GM12891 (cell line): ENCODE measurements around the gene DDX10.
A peak's percentile ranks its signal among the peaks of the same experiment; 100 is the strongest.
"Not testable (repeated sequence)": the region's sequence is repeated elsewhere in the genome, so short reads cannot be mapped to it uniquely, and the experiment has no call there.

Experiments
- DNase-seq: peaks from one replicate; pipeline ENCODE4 v3.0.0; 2011; ENCODE audit warnings: low spot score; ENCODE audit not compliant: insufficient read length
- FAIRE-seq: peaks from 2 replicates; lab custom pipeline; 2011; peaks lifted over from hg19 to GRCh38; lab: Jason Lieb, UNC
- PAX5 ChIP-seq: IDR thresholded peaks from 2 replicates; pipeline ENCODE4 v1.6.1; 2011; ENCODE audit warnings: low read length, moderate library complexity, mild to moderate bottlenecking; ENCODE audit not compliant: insufficient read depth, severe bottlenecking
- POLR2A ChIP-seq: IDR thresholded peaks from 2 replicates; pipeline ENCODE4 v1.6.1; 2011; ENCODE audit warnings: low read depth, low read length, control low read depth
- POLR2AphosphoS5 ChIP-seq: IDR thresholded peaks from 2 replicates; pipeline ENCODE4 v1.6.1; 2011; ENCODE audit warnings: low read depth, low read length, control low read depth
- POU2F2 ChIP-seq: IDR thresholded peaks from 2 replicates; pipeline ENCODE4 v1.6.1; 2011; ENCODE audit warnings: low read depth, mild to moderate bottlenecking, control low read depth, low read length, moderate library complexity
- SPI1 ChIP-seq: IDR thresholded peaks from 2 replicates; pipeline ENCODE4 v1.6.1; 2011; ENCODE audit warnings: low read depth, low read length, control low read depth
- TAF1 ChIP-seq: IDR thresholded peaks from 2 replicates; pipeline ENCODE4 v1.6.1; 2011; ENCODE audit warnings: low read depth, low read length, control low read depth

Gene DDX10

GRCh38 chr11:108817976-108818375, 153.1 kb downstream of the DDX10 start:
- TF ChIP-seq SPI1 (no peak), TAF1 (no peak), POLR2A (no peak), POLR2AphosphoS5 (no peak), POU2F2 (no peak), PAX5 (no peak)
- DNase-seq (no peak), FAIRE-seq (no peak)

DNA sequence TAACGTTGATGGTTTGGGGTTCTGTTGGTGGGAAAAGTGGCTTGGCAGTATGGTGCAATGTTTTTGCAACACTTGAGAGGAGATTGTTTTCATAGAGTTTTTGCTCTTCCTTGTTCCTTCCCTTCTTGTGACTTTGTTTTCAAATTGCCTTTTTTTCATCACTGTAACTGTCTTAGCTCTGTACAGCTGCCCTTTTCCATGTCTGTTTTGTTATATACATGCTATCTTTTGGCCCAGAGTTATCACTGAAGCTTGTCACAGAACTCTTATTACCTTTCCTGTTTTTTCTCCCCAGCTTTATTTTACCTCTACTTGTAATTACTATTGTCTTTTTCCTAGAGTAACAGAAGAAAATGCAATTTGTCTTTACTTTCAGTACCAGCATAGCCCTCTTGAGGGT, 154.1 kb downstream of the DDX10 start:
- TF ChIP-seq POLR2A (no peak), POU2F2 (no peak)
- FAIRE-seq (no peak), DNase-seq (no peak)

- TF ChIP-seq POLR2A (no peak), POLR2AphosphoS5 (no peak), TAF1 (no peak), POU2F2 (no peak), SPI1 (no peak), PAX5 (no peak)
- DNase-seq (no peak), FAIRE-seq (no peak)
Measured at GRCh38 chr11:108819957-108820356, 155.1 kb downstream of the DDX10 start.

GRCh38 chr11:108823960-108824359, 159.1 kb downstream of the DDX10 start:
- not testable (repeated sequence) for FAIRE-seq, DNase-seq

DNA sequence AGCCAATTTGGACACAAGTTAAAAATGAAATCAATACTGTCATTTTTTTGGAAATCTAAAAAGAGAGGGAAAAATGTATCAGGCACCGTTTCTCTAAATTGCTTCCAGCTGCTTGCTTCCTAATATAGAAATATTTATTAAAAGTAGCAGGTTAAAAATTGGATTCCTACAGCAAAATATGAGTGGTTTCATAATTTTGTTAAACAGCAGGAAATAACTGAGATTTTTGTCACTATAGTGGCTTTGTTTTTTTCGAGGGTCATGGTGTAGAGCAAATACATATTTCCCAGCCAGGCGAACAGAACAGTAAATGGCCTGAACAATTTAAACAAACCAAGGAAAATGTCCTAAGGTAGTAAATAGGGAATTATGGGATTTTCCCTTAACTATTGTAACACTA, 159.7 kb downstream of the DDX10 start:
- DNase-seq (no peak), FAIRE-seq (no peak)
- no peak for TF ChIP-seq TAF1
- TF ChIP-seq POU2F2, result no peak
- no peak for TF ChIP-seq POLR2AphosphoS5
- TF ChIP-seq POLR2A, result no peak
- TF ChIP-seq PAX5, result no peak
- TF ChIP-seq SPI1, result no peak

DNA sequence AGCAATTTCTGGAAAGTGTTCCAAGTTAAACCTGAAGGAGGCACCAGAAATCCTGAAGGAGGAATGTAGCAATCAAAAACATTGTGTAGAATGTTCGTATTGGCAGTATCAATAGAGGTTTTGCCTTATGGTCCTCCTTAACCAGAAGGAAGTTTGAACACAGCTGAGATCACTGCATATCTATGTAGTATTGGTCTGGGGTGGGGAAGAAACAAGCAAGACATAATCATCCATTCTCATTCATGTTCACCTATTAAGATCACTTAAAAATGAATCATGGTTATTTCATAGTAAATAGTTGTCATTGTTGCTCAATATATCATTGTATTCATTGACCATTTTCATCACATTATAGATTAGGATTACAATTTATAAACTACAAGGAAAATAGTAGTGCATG, 160.5 kb downstream of the DDX10 start:
- TF ChIP-seq POU2F2 (no peak), PAX5 (no peak), POLR2A (no peak), POLR2AphosphoS5 (no peak), TAF1 (no peak), SPI1 (no peak)
- DNase-seq (no peak), FAIRE-seq (no peak)

DNA sequence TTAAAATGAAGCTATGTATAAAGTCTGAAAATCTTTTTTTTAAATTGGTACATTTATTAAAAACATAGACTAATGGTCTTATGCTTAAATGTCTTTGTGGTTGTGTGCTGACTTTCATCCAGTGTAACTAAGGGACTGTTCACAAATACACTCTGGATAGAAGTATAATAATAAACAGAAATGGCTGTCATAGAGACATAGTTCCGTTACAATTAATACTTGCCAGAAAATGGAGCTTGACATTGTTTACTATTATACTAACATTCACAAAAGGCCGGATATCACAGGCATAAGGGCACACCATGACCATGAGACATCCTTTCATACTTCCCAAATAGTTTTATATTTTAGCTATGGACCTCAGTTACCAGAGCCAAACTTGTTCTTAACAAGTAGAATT, 161.3 kb downstream of the DDX10 start:
- TF ChIP-seq PAX5 (no peak), SPI1 (no peak), TAF1 (no peak), POLR2AphosphoS5 (no peak), POU2F2 (no peak), POLR2A (no peak)
- FAIRE-seq, result no peak

DNA sequence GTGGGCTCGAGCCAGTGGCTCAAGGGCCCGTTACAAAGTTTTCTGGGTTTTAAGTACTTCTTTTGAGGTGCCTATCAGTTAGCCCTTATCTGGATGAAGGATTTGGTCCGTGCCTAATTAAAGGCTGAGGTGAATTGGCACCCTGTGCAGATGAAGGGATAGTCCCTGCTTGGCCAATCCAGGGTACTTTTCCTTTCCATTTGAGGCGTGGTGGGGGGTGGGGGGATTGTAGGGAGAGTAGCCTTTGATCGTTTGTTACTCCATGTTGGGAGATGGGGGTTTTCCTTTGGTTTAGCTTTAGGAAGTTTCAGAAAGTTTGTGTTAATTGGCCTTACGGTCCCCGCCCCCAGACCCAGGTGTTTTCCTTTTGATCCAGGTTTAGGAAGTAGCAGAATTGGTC, 170.8 kb downstream of the DDX10 start:
- DNase-seq (no peak), FAIRE-seq (no peak)
- no peak for TF ChIP-seq POU2F2
- TF ChIP-seq PAX5, result no peak
- TF ChIP-seq TAF1, result no peak
- no peak for TF ChIP-seq POLR2AphosphoS5
- TF ChIP-seq SPI1, result no peak
- TF ChIP-seq POLR2A, result no peak

More for the DNA sequence above, 161.3 kb downstream of the DDX10 start:
- DNase-seq, result no peak

DNA sequence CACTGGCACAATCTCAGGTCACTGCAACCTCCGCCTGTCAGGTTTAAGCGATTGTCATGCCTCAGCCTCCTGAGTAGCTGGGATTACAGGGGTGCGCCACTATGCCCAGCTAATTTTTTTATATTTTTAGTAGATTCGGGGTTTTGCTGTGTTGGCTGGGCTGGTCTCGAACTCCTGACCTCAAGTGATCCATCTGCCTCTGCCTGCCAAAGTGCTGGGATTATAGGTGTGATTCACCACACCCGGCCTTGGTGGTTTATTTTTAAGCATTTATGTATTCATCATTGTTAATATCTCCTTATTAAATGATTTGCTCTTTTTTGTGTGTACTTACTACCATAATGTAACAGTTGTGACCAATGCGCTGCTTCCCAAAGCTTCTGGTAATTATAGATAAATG, 171.7 kb downstream of the DDX10 start:
- no peak for FAIRE-seq
- DNase-seq, result no peak
- TF ChIP-seq POLR2AphosphoS5 (no peak), PAX5 (no peak), POU2F2 (no peak)

- DNase-seq (no peak), FAIRE-seq (no peak)
- TF ChIP-seq POLR2AphosphoS5 (no peak), POU2F2 (no peak), TAF1 (no peak), PAX5 (no peak), POLR2A (no peak), SPI1 (no peak)
Measured at GRCh38 chr11:108838102-108838791, 173.4 kb downstream of the DDX10 start.

DNA sequence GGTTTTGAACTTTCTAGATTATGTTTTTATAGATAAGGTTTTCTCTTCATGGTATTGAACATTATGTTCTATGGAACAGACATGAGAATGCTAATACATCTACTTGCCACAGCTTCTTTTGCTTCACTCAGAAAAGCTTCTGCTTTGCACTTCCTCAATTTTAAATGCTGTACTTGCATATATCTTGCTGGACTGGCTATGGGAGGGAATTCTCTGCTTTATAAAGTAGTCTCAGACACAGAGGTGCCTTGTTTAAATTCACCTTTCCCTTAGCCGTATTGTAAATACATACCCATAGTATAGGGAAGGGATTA, 173.9 kb downstream of the DDX10 start:
- FAIRE-seq (no peak), DNase-seq (no peak)
- TF ChIP-seq TAF1 (no peak), POLR2AphosphoS5 (no peak), POU2F2 (no peak), SPI1 (peak; percentile 86)
